Ascending aorta (tissue), 2 donors: ENCODE data around the gene PTPRF. TPM values are rescaled to one million over a fixed set of nuclear protein-coding genes. Genes with fewer than 3 reads are reported as not detected.

ENCODE experiments used
- DNase-seq, 2 donors: peaks; one replicate each; pipeline ENCODE4 v3.0.0-alpha.2; 2019; ENCODE audit warnings: low spot score in 2 of 2
- H3K27ac ChIP-seq, 2 donors: fragments of 200-600 bp; sonication (generic); one replicate each; pipeline ENCODE4 v1.5.1; 2016 to 2017; ENCODE audit warnings: mild to moderate bottlenecking in 1 of 2
- H3K27me3 ChIP-seq: fragments of 200-600 bp; sonication (generic); one replicate; pipeline ENCODE4 v1.5.1; 2017
- H3K36me3 ChIP-seq, 2 donors: fragments of 200-600 bp; sonication (generic); one replicate each; pipeline ENCODE4 v1.5.1; 2016
- H3K4me1 ChIP-seq, 2 donors: fragments of 200-600 bp; sonication (generic); one replicate each; pipeline ENCODE4 v1.5.1; 2016 to 2017; ENCODE audit warnings: mild to moderate bottlenecking in 1 of 2
- H3K4me3 ChIP-seq, 2 donors: fragments of 200-600 bp; sonication (generic); one replicate each; pipeline ENCODE4 v1.5.1; 2016 to 2017; ENCODE audit warnings: mild to moderate bottlenecking in 1 of 2
- H3K9me3 ChIP-seq, 2 donors: fragments of 200-600 bp; sonication (generic); one replicate each; pipeline ENCODE4 v1.5.1; 2016
- CTCF ChIP-seq, 3 experiments: fragments of 200-600 bp in 2 of 3; fragments of 450-650 bp in 1 of 3; sonication (generic) in 2 of 3; IDR thresholded peaks; one replicate each; pipeline ENCODE4 v1.5.1; 2016 to 2019; ENCODE audit warnings: antibody characterized with exemption in 3 of 3, mild to moderate bottlenecking in 1 of 3, moderate library complexity in 1 of 3
- intact Hi-C: fragments of 100-400 bp; cut with DNase I; formaldehyde crosslinking; loops from one replicate; pipeline ENCODE4 v1.15.1; 2023
- total RNA-seq: library from RNA; depleted of rRNA; stranded (reverse); fragments of >200 nt; gene quantifications from one replicate; pipeline ENCODE4 v1.1.0, GENCODE V29; 2016

PTPRF gene
- total RNA-seq, 1 donor from 2014 or later, result 43.6 TPM

- Histone ChIP-seq H3K4me3 (no peak overlapping the region), H3K36me3 (peaks cover 92 to 97% of the 10 kb centered on the region in 2 donors), H3K4me1 (no peaks in the 10 kb centered on the region), H3K9me3 (no peaks in the 10 kb centered on the region), H3K27me3 (no peaks in the 10 kb centered on the region), H3K27ac (no peak overlapping the region)
- intact Hi-C loops, result no loop called here
- TF ChIP-seq CTCF (IDR thresholded peaks at IDR 0.05), result no peak
- no peak for DNase-seq
Observed at GRCh38 chr1:43664369-43664768, 133.7 kb downstream of the PTPRF start.

GRCh38 chr1:43666608-43667007 is 135.9 kb downstream of the PTPRF start:
- Histone ChIP-seq H3K27me3 (no peaks in the 10 kb centered on the region), H3K4me1 (no peaks in the 10 kb centered on the region), H3K9me3 (no peaks in the 10 kb centered on the region), H3K4me3 (no peak overlapping the region), H3K27ac (no peak overlapping the region), H3K36me3 (peaks cover 97 to 100% of the 10 kb centered on the region in 2 donors)
- intact Hi-C loops, result no loop called here
- no peak for TF ChIP-seq CTCF (IDR thresholded peaks at IDR 0.05)
- DNase-seq, result no peak

GRCh38 chr1:43668956-43669355 is 138.3 kb downstream of the PTPRF start:
- no peak for TF ChIP-seq CTCF (IDR thresholded peaks at IDR 0.05)
- intact Hi-C loops, result no loop called here
- no peak overlapping the region for H3K27ac ChIP-seq
- DNase-seq, result no peak
- no peaks in the 10 kb centered on the region for H3K27me3 ChIP-seq
- H3K4me1 ChIP-seq, result no peaks in the 10 kb centered on the region
- no peaks in the 10 kb centered on the region for H3K9me3 ChIP-seq
- peaks cover 91 to 96% of the 10 kb centered on the region in 2 donors for H3K36me3 ChIP-seq
- H3K4me3 ChIP-seq, result no peak overlapping the region

GRCh38 chr1:43669878-43670277 is 139.2 kb downstream of the PTPRF start:
- Histone ChIP-seq H3K36me3 (peaks cover 87 to 96% of the 10 kb centered on the region in 2 donors), H3K4me1 (no peaks in the 10 kb centered on the region), H3K27me3 (no peaks in the 10 kb centered on the region), H3K4me3 (no peak overlapping the region), H3K9me3 (no peaks in the 10 kb centered on the region), H3K27ac (no peak overlapping the region)
- no peak for TF ChIP-seq CTCF (IDR thresholded peaks at IDR 0.05)
- intact Hi-C loops, result no loop called here
- no peak for DNase-seq

- Histone ChIP-seq H3K27ac (no peak overlapping the region), H3K36me3 (peaks cover 87 to 95% of the 10 kb centered on the region in 2 donors), H3K4me1 (no peaks in the 10 kb centered on the region)
Observed at GRCh38 chr1:43671193-43671592, 140.5 kb downstream of the PTPRF start.

More at GRCh38 chr1:43671193-43671592, 140.5 kb downstream of the PTPRF start:
- H3K4me3 ChIP-seq, result no peak overlapping the region
- DNase-seq, result no peak
- TF ChIP-seq CTCF (IDR thresholded peaks at IDR 0.05), result no peak
- intact Hi-C loops, result no loop called here
- H3K9me3 ChIP-seq, result no peaks in the 10 kb centered on the region
- H3K27me3 ChIP-seq, result no peaks in the 10 kb centered on the region
